Sciatic nerve (tissue), 2 donors: ENCODE results near the gene SDR42E2. TPM values are rescaled to one million over a fixed set of nuclear protein-coding genes. Genes with fewer than 3 reads are reported as not detected.
"Not testable (repeated sequence)": the region's sequence is repeated elsewhere in the genome, so short reads cannot be mapped to it uniquely, and the experiment has no call there.

Source experiments
- ATAC-seq: fragments of 200-7000 bp; cut with Tn5 transposase; one replicate; pipeline ENCODE4 v1.9.1; 2020; ENCODE audit warnings: mild to moderate bottlenecking, moderate library complexity
- DNase-seq: peaks from one replicate; pipeline ENCODE4 v3.0.0-alpha.2; 2020; ENCODE audit warnings: low spot score
- intact Hi-C: fragments of 100-400 bp; cut with DNase I; formaldehyde crosslinking; loops from one replicate; pipeline ENCODE4 v1.14.2; 2022
- total RNA-seq: library from RNA; stranded (reverse); fragmentation: NEBNext Ultra II Directional; extraction: Animal tissue kit (Norgen Biotek cat#: 25700); gene quantifications from one replicate; pipeline ENCODE4 v1.2.1, GENCODE V29; 2021
- donor health status: DM: no; HTN: no; CAD: no.
- donor health status: DM: no; HTN: no; CAD: no.

Gene SDR42E2
- total RNA-seq, 1 donor from 2014 or later, result not detected

DNA sequence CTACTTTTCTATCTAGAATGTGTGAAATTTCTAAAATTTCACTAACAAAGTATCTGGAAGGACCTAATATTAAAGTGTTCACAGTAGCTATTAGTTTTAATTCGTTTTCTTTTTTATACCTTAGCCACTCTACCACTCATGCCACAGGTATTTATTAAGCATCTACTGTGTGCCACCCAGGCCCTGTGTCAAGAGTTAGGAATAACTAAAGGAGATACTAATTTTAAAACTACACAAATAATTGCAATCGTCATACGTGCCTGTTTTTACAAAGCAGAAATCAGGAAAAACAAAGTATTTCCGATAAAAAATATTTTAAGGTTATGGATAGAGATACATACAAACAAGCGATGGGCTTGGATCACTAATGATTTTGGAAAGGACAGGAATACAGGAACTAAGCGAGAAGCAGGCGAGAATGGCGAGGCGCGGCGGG, 43.3 kb downstream of the SDR42E2 start:
- no peak for ATAC-seq
- intact Hi-C loops, result loop anchor here (5.0 kb wide), 1 partner anchor 92 kb away; the partner anchor contains the start of gene POLR3E
- no peak for DNase-seq

DNA sequence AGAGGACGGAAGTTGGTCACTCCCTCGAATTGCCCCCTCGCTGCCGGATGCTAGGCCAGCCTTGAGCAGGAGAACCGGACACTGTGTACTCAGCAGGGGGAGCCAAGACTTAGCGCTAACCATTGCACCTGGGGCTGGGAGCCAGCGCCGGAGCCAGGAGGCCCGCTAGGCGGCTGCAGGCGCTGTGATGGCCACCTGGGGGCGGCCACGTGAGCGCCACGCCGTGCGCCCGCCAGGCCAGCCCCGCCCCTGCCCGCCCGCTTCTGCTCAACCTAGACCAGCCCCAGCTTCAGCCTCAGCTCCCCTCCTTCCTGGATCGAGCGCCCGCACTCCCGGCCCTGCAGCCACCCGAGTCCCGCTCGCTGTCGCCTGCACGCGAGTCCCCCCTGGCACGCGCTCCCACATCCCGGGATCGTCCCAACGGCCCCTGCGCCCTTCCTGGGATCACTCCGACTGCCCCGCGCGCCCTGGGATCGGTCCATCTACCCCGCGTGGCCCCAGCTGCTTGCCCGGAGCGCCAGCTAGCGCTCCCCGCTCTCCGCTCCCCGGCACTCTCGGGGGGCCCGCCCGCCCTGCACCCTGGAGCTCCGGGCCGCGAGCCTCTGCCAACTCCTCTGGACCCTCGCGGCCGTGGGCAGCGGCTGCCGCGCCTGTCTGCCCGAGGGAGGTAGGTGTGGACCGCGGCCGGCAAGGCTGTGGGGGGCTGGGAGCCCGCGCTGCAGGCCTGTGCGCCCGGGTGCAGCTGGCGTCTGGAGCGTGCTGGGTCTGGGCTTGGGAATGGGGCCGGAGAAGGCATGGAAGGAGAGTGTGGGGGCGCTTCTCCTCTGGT, 43.9 kb downstream of the SDR42E2 start, which contains the start of gene EEF2K:
TSS of gene EEF2K (plus strand) at position 266 of the 829 bp plus-strand sequence. CDS start 19,452 bp downstream, outside the sequence.
- DNase-seq, result peak; percentile 92
- ATAC-seq, result peak; percentile 95
- intact Hi-C loops, result loop anchor here (5.0 kb wide), 1 partner anchor 91 kb away; the partner anchor contains the start of gene POLR3E

DNA sequence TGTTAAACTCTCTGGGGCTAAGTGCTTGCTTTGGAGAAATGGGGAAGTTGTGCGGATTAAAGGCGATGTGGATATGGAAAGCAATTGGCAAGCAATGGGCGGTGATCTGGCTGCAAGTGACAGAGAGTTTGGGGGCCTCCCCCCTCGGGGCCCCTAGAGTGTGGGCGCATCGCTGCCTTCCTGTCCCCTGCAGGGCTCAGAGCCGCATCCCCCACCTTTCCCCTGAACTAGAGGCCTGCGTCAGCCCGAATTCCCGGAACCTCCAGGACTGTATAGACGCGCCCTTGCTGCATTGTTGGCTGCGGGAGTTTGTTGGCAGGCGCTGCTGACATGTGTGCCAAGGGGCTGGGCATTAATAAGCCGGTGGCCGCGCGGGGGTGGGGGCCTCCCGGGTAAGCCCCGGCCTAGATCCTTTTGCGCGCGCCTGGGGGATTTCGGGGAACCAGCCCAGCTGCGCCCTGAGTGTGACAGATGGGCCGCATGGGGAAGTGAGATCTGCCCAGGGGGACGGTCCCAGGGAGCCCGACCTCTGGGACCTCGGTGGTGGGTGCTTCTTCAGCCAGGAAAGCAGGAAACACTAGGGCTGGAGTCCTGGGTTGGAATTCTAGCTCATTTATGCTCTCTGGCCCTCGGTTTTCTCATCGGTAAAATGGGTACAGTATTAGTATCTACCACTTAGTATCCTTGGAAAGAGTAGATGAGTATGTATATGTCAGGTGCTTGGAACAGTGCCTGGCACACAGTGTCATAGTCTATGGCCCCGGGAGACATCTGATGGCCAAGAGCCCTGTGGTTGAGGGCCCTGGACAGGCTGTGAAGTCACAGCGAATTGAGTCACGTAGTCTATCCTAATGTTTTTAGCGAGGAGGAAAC, 44.8 kb downstream of the SDR42E2 start:
- DNase-seq (peak; percentile 87), ATAC-seq (peak; percentile 71)
- intact Hi-C loops, result loop anchor here (5.0 kb wide), 1 partner anchor 90 kb away; the partner anchor contains the start of gene POLR3E

DNA sequence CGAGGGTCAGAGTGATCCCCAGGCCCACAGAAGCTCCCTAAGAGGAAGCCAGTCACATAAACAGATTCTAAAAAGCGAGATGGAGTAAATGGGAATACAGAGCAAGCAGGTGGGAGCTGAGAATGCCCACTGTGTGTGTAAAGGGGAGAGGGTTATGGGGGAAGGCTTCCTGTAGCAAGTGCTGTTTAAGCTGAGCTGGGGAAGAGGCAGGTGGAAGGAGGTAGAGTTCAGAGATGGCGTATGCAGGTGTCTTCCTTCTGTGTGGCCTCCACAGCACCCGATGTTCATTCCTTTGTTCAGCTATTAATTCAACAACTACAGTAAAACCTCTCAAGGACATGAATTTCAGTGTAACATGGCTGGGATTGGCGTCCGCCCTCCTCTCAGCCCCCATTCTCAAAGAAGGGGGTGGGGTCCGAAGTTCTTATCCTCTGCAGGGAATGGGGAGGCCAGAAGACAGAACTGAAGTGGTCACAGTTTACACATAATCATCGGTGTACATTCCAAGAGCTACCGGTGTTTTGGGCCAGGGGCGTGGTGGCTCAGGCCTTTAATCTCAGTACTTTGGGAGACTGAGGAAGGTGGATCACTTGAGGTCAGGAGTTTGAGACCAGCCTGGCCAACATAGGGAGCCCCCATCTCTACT, 45.5 kb downstream of the SDR42E2 start:
- ATAC-seq (no peak), DNase-seq (no peak)
- intact Hi-C loops, result loop anchor here (5.0 kb wide), 1 partner anchor 89 kb away; the partner anchor contains the start of gene POLR3E

DNA sequence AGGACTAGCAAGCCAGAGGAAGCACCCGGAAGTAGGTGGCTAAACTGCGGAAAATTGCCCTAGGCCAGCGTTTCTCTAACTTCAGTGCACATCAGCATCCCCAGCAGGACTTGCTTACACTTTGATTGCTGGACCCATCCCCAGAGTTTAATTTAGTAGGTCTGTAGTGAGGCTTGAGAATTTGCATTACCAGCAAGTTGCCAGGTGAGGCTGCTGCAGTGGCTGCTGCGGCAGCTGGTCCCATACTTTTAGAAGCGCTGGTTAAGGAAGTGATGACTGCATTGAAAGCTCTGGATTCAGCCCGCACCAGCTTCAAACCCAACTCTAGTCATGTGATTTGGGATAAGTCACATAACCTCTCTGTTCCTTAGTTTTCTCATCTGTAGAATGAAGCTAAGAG, 48.0 kb downstream of the SDR42E2 start:
- ATAC-seq (no peak), DNase-seq (no peak)
- intact Hi-C loops, result no loop called here

DNA sequence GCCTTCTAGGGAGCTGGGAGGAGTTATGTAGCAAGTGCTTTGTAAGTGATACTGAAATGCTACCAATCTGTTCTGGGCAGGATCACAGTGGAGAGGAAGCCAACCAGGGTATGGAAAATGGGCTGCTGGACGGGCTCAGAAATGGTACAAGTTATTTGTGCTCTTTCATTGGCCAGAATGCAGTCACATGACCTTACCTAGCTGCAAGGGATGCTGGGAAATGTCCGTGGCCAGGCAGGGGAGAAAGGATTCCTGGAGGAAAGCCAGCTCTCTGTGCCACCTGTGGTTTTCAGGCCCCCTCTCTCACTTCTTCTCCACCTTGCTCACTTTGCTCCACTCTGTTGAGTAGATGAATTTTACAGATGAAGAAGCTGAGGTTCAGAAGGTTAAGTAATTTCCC, 48.5 kb downstream of the SDR42E2 start:
- DNase-seq, result no peak
- intact Hi-C loops, result no loop called here
- ATAC-seq, result no peak

DNA sequence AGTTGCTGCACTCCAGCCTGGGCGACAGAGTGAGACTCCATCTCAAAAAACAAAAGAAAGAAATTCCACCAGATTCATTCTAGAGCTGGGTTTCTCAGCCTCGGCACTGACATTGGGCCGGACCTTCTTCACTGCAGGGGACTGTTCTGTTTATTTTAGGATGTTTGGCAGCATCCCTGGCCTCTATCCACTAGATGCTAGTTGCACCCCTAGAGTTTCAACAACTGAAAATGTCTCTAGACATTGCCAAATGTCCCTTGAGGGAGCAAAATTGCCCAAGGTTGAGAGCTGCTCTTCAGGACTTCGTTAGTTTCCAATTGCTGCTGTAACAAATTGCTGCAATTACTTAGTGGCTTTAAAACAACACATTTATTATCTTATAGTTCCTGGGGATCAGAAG, 50.9 kb downstream of the SDR42E2 start:
- no peak for DNase-seq
- intact Hi-C loops, result no loop called here
- no peak for ATAC-seq

DNA sequence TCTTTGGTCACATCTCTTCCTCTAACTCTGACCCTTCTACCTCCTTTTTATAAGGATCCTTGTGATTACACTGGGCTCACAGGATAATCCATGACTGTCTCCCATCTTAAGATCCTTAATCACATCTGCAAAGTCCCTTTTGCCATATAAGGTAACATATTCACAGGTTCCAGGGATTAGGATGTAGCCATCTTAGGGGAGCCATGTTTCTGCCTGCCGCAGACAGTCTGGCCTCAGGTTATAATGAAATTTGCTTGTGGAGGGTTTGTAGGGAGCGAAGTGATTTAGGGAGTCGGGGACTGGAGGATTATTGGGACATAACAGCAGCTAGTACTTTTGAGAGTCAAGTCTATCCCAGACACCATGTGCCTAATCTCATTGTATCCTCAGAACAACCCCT, 51.5 kb downstream of the SDR42E2 start:
- ATAC-seq (no peak), DNase-seq (no peak)
- intact Hi-C loops, result no loop called here

DNA sequence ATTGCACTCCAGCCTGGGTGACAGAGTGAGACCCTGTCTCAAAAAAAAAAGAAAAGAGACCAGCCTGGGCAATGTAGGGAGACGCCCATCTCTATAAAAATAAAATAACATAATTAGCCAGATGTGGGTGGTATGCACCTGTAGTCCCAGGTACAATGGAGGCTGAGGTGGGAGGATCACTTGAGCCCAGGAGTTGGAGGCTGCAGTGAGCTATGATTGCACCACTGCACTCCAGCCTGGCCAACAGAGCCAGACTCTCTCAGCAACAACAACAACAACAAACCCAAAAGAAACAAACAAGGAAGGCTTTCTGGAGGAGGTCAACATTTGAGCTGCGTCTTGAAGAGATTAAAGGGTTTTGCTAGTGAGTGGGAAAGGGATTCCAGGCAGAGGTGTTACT, 52.1 kb downstream of the SDR42E2 start:
- intact Hi-C loops, result no loop called here

DNA sequence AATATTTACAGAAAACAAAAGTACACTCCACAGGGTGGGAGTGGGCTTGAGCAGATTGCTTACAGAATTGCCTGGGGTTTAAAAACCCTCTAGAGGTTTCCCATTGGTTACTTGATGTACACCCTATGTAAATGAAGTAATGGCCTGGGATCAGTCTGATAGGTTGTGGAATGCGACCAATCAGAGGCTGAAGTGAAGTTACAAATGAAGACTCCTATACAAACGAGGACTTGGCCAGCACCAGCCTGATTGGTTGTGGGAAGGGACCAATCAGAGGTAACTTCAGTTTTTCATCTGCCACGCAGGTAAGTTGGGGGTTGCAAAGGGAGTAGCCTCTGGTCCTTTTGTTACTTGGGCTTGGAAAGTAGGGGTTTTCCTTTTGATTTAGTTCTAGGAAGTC, 52.6 kb downstream of the SDR42E2 start:
- DNase-seq (no peak), ATAC-seq (no peak)
- intact Hi-C loops, result no loop called here

More for the DNA sequence above, 52.1 kb downstream of the SDR42E2 start:
- DNase-seq (no peak), ATAC-seq (no peak)

DNA sequence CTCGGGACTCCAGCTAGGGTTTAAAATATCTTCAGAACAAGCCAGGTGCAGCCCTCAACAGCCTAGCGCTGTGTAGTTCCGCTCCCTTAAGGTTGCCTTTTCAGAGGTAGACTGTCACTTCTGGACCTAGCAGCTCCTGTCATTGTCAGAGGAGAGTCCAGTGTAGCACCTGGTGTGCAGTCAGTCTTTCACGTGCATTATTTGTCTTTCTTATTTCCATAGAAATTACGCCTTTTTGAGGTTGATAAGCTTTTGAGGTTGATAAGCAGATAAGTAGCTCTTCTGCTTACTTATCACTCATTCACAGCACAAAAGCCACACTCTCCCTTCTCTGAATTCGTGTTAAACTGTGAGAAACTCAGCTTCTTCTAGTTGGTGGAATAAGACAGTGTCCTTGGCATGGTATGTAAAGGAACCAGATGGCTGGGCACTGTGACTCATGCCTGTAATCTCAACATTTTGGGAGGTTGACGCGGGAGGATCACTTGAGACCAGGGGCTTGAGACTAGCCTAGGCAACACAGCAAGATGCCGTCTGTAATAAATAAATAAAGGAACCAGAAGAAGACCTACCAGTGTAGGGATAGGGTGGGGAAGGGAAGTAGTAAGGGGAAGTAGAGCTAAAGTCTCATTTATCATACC, 54.0 kb downstream of the SDR42E2 start:
- no peak for DNase-seq
- intact Hi-C loops, result no loop called here
- ATAC-seq, result no peak

DNA sequence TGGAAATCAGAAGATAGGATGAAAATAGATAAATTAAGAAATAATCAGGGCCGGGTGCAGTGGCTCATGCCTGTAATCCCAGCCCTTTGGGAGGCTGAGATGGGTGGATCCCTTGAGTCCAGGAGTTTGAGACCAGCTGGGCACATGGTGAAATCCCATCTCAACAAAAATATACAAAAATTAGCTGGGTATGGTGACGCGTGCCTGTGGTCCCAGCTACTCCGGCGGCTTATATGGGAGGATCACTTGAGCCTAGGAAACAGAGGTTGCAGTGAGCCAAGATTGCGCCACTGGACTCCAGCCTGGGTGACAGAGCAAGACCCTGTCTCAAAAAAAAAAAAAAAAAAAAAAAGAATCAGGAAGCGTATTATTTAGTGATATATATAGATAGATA, 54.5 kb downstream of the SDR42E2 start:
- DNase-seq, ATAC-seq, intact Hi-C loops: not testable (repeated sequence)

DNA sequence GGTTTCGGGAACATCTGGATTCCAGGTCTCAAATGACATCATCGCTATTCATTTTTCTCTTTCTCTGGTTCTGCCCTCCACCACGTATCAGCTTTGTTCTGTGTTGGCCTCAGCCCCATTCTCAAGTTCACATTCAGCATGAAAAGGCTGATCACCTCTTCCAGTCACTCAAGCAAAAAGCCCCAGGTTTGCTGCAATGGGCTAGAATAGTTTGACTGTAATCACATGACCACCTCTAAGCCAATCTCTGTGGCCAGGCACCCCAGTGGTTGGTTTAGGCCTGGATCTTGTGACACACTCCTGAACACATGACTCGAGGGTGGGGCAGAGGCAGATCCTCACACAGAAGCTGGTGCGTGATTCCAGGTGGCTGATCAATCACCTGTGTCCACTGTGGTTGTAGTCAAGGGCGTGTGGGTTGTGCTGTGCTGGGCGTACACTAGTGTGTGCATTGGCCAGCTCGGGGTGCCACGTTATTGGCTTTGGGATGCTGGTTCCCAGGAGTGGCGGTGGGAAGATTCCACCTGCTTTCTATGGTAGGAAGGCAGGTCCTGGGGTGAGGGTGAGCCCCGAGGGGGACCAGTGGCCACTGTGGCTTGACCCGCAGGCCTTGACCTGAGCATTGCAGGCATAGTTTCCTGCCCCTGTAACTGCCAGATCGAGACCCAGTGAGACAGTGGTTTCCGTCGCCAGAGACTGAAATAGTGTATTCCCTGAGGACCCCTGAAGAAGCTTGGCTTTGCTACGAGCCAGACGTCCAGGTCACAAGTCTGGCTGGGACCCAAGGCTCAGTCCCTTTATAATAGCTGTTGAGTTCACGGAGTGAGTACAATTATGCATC, 55.8 kb downstream of the SDR42E2 start:
- DNase-seq, result no peak
- ATAC-seq, result peak; percentile 41

DNA sequence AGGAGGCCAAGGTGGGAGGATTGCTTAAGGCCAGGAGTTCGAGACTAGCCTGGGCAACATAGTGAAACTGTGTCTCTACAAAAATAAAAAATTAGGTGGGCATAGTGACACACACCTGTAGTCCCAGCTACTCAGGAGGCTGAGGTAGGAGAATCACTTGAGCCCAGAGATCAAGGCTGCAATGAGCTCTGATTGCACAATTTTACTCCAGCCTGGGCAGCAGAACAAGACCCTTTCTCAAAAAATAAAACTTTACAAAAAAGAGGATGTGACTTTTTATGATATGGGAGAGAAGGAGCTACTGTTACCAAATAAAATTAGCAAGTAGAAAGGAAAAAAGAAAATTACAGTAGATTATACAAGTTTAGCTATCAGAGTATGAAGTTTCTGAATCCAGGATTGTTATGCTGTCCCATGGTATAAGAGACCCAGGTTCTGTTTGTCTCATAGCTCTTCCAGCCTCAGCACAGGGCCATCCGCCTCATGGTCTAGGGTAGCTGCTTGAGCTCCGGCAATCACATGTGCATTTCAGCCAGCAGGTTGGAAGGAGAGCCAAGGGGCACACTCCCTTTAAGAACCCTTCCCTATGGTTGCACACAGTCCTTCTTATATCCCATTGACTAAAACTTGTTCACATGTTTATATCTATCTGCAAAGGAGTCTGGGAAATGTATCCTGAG, 57.2 kb downstream of the SDR42E2 start:
- ATAC-seq (no peak), DNase-seq (no peak)
- intact Hi-C loops, result no loop called here

More for the DNA sequence above, 55.8 kb downstream of the SDR42E2 start:
- intact Hi-C loops, result no loop called here

DNA sequence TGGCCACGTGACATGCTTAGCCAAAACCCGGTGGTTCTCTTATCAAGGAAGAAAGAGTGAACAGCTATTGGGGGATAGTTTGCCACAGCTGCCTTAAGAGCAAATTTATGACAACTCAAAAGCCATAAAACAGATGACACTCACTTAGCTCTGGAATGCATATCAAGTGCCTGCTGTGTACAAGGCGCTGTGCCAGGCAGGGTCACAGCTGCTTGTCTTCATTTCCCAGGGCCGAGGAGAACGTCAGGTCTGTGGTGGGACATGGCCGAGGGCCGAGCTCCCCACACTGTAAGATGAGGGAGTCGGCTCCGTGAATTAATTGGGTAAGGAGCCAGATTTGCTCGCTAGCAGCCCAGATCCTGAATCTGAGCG, 57.7 kb downstream of the SDR42E2 start:
- no peak for ATAC-seq
- no peak for DNase-seq
- intact Hi-C loops, result no loop called here

DNA sequence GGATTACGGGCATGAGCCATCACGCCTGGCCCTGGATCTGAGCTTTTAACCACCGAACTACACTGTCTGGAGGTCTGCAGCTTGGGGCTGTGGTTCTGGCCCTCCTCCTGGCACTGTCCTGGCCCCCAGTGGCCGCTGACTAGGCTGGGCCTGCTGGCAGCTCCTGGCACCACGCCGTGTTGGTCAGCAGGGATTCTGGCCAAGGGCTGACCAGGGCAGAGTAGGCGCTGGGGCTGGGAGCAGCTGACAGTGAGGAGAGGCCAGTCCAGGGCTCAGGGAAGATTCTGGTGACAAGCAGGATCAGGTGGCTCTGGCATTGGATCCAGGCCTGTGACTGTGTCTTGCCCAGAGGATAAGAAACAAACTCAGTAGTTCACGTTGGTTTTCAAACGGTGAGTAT, 58.4 kb downstream of the SDR42E2 start:
- ATAC-seq (peak; percentile 74), DNase-seq (peak; percentile 77)
- intact Hi-C loops, result no loop called here

DNA sequence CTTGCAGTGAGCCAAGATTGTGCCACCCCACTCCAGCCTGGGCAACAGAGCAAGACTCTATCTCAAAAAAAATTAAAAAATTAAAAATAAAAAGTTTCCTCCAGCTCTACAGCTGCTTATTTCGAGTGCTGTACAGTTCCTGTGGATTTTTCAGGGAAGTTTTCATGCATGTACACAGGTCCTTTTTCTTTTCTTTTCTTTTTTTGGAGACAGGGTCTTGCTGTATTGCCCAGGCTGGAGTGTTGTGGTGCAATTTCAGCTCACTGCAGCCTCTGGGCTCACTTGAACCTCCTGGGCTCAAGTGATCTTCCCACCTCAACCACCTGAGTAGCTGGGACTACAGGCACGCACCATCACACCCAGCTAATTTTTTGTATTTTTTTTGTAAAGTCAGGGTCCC, 59.7 kb downstream of the SDR42E2 start:
- ATAC-seq (no peak), DNase-seq (no peak)
- intact Hi-C loops, result no loop called here
